Fibroblast of mammary gland (primary cell): ENCODE data around the gene CGB3.
"Not testable (repeated sequence)": the region's sequence is repeated elsewhere in the genome, so short reads cannot be mapped to it uniquely, and the experiment has no call there.

Experiments used
- DNase-seq: peaks from one replicate; pipeline ENCODE4 v3.0.0-alpha.2; 2010; ENCODE audit warnings: low read depth
- H3K4me3 ChIP-seq: 2 replicates; pipeline ENCODE4 v1.5.1; 2011; ENCODE audit warnings: low read depth, mild to moderate bottlenecking, low read length, moderate library complexity; ENCODE audit not compliant: control insufficient read depth
- TF ChIP-seq, protein P1 (sequence below): conservative IDR thresholded peaks from 2 replicates; pipeline ENCODE4 v1.5.1; 2011; ENCODE audit warnings: low read depth, low read length, inconsistent platforms; ENCODE audit not compliant: control insufficient read depth, insufficient read depth

CGB3 gene

GRCh38 chr19:49019242-49019932 is 4.7 kb downstream of the CGB3 start:
- TF ChIP-seq, protein P1, sequence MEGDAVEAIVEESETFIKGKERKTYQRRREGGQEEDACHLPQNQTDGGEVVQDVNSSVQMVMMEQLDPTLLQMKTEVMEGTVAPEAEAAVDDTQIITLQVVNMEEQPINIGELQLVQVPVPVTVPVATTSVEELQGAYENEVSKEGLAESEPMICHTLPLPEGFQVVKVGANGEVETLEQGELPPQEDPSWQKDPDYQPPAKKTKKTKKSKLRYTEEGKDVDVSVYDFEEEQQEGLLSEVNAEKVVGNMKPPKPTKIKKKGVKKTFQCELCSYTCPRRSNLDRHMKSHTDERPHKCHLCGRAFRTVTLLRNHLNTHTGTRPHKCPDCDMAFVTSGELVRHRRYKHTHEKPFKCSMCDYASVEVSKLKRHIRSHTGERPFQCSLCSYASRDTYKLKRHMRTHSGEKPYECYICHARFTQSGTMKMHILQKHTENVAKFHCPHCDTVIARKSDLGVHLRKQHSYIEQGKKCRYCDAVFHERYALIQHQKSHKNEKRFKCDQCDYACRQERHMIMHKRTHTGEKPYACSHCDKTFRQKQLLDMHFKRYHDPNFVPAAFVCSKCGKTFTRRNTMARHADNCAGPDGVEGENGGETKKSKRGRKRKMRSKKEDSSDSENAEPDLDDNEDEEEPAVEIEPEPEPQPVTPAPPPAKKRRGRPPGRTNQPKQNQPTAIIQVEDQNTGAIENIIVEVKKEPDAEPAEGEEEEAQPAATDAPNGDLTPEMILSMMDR: no peak
- peak overlapping the region; percentile 27 for H3K4me3 ChIP-seq
- peak; percentile 31 for DNase-seq

GRCh38 chr19:49018388-49019241 is 5.5 kb downstream of the CGB3 start:
- H3K4me3 ChIP-seq: peak overlapping the region; percentile 31
- not testable (repeated sequence) for DNase-seq

DNA sequence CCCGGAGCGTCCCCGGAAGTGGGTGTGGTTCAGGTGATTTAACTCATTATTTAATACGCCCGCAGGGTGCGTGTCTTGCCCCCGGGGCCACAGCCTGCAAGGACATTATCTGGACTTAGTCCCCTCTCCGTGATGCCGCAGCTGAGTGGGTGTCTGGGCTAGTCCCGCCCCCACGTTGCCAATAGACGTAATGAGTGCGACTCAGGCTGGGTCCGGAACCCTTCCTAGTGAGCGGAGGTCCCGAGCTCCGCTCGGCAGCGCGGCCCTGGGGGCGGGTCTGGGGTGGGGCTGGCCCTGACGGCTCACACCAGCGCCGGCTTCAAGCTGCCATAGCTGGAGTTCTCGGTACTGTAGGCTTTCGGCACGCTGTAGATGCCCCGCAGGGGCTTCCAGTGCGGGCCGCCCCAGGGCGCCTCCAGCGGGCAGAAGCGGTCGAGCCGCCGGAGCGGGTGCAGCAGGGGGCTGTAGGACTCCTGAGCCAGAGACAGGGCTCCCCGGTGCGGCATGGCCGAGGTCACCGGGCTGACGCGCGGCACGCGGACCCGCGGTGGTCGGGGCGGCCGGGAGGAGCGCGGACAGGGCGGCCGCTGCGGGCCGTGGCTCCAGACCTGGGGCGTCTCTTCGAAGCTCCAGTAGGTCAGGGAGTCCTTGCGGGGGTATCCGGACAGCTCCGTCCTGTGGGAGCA is 6.3 kb downstream of the CGB3 start:
- peak overlapping the region; percentile 27 for H3K4me3 ChIP-seq
- peak; percentile 48 for DNase-seq
- TF ChIP-seq, protein P1: peak; percentile 44

DNA sequence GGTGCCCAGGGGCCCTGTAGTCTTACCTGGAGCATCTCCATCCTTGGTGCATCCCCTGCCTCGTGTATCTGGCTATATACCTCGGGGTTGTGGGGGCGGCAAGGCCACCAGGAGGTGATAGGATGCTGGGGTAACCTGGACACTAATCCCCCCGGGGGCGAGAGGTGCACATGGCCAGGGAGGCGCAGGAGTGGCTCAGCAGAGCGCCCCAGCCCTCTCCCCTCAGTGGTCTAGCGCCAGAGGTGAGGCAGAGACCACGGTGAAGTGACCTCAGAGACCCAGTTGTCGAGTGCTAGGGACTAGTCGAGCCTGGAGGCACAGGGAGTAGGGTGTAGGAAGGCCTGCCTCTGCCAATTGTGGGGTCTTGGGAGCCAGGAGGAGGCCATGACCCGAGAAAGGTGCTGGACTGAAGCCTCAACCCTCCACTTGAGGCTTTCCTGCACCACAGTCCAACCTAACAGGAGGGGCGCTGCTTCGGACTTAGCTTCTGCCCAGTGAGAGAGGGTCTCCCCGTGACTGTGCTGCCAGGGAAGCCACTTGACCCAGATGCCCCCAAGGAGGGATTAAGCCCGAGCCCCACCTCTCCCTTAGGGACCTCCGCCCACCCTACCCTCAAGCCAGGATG is 7.0 kb downstream of the CGB3 start, which contains the start of gene LHB:
TSS of gene LHB (minus strand) at position 51 of the 625 bp plus-strand sequence. CDS start at position 41, 10 bp downstream.
- peak within 1 kb of the TSS; percentile 27 for H3K4me3 ChIP-seq
- DNase-seq: no peak
- TF ChIP-seq, protein P1: no peak

DNA sequence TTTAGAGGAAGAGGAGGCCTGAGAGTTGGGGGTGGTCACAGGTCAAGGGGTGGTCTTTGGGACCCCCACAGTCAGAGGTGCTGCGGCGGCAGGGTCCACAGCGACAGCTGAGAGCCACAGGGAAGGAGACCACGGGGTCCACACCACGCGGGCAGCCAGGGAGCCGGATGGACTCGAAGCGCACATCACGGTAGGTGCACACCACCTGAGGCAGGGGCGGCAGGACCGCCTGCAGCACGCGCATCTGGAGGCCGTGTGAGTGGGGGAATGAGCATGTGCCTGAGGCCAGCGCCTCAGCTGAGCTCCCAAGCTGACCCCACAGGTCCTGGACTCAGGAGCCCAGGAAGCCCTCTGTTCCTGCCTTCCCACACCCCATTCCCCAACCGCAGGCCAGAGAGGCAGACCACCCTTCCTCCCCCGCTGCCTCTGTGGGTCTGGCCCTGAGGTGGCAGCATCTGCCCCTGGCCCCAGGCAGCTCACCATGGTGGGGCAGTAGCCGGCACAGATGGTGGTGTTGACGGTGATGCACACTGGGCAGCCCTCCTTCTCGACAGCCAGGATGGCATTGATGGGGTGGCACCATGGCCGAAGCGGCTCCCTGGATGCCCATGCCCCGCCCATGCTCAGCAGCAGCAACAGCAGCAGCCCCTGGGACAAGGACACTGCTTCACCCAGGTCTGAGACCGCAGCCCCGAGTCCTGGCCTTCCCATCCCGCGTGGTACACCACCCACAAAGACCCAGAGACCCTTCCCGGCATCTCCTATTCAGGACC is 7.9 kb downstream of the CGB3 start:
- no peak for DNase-seq
- no peak overlapping the region for H3K4me3 ChIP-seq
- TF ChIP-seq, protein P1: no peak

GRCh38 chr19:49014870-49015255 is 9.3 kb downstream of the CGB3 start:
- TF ChIP-seq, protein P1: no peak
- DNase-seq: no peak
- H3K4me3 ChIP-seq: no peak overlapping the region
